BLaER1 (cell line): ENCODE results near the gene CFAP126.
A peak's percentile ranks its signal among the peaks of the same experiment; 100 is the strongest.
"Not testable (repeated sequence)": the region's sequence is repeated elsewhere in the genome, so short reads cannot be mapped to it uniquely, and the experiment has no call there.

Experiments used
- H3K27ac ChIP-seq: shearing (Covaris generic); formaldehyde crosslinking; 2 replicates; pipeline ENCODE4 v1.8.1; 2022
- H3K27me3 ChIP-seq: shearing (Covaris generic); formaldehyde crosslinking; 2 replicates; pipeline ENCODE4 v1.8.1; 2022
- H3K36me3 ChIP-seq: shearing (Covaris generic); formaldehyde crosslinking; 2 replicates; pipeline ENCODE4 v1.8.1; 2022
- H3K4me1 ChIP-seq: shearing (Covaris generic); formaldehyde crosslinking; 2 replicates; pipeline ENCODE4 v1.8.1; 2022
- H3K4me2 ChIP-seq: shearing (Covaris generic); formaldehyde crosslinking; 2 replicates; pipeline ENCODE4 v1.8.1; 2022
- H3K4me3 ChIP-seq: shearing (Covaris generic); formaldehyde crosslinking; 2 replicates; pipeline ENCODE4 v1.8.1; 2022
- H3K9ac ChIP-seq: shearing (Covaris generic); formaldehyde crosslinking; 2 replicates; pipeline ENCODE4 v1.8.1; 2022
- H3K9me3 ChIP-seq: shearing (Covaris generic); formaldehyde crosslinking; 2 replicates; pipeline ENCODE4 v1.8.1; 2022
- H4K20me1 ChIP-seq: shearing (Covaris generic); formaldehyde crosslinking; 2 replicates; pipeline ENCODE4 v1.8.1; 2022
- Cebpa-rat ChIP-seq: shearing (Covaris generic); IDR thresholded peaks from 2 replicates; pipeline ENCODE4 v1.8.1; 2022

CFAP126 gene

DNA sequence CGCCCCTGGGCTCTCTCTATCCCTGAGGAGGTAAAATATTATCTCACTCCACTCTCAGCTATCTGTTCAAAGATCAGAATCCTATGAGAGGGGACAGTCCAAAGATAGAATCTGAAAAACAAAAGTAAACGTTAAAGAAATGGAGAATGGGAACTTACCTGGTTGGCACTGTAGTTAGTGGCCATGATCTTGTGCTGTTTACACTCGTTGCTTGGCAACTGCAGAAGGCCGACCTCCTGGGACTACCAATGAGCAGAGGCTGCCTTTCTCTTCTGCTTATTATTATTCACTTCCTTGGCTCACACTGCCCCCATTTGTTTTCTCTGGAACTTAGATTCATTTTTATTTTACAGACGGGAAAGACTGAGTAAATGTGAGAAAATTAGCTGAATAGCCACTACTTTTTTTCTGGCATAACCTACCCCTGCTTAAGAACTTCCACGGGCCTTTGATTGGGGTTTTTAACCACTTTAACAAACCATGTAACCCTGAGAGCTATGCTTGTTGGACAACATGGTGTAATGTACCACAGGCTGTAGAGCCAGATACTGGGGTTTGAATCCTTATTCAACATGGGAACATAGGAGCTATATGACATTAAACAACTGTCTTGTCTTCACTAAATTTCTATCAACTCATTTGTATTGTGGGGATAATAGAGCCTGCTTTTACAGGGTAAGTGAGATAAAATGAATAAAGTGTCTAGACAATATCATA is at the start of gene CFAP126:
Gene CFAP126, minus strand, starts transcription at position 193 of the 717 bp plus-strand sequence. Its CDS starts 8 bp downstream, at position 185.
- Histone ChIP-seq H4K20me1 (no peaks in the 10 kb centered on the region), H3K4me3 (no peak within 1 kb of the TSS), H3K27me3 (no peaks in the 10 kb centered on the region), H3K4me1 (peaks cover 8% of the 10 kb centered on the region), H3K36me3 (peaks cover 39% of the 10 kb centered on the region), H3K9me3 (no peaks in the 10 kb centered on the region), H3K4me2 (peak within 1 kb of the TSS; percentile 18; the same call in 1 of the 2 replicates), H3K9ac (no peak within 1 kb of the TSS), H3K27ac (no peak within 1 kb of the TSS)
- TF ChIP-seq Cebpa-rat = no peak

GRCh38 chr1:161413050-161413449 is 45.4 kb upstream of the CFAP126 start:
- not testable (repeated sequence) for H3K27ac ChIP-seq, H3K9me3 ChIP-seq, H3K27me3 ChIP-seq, H3K4me1 ChIP-seq, H3K4me2 ChIP-seq, H3K36me3 ChIP-seq, H3K9ac ChIP-seq, H3K4me3 ChIP-seq, H4K20me1 ChIP-seq

DNA sequence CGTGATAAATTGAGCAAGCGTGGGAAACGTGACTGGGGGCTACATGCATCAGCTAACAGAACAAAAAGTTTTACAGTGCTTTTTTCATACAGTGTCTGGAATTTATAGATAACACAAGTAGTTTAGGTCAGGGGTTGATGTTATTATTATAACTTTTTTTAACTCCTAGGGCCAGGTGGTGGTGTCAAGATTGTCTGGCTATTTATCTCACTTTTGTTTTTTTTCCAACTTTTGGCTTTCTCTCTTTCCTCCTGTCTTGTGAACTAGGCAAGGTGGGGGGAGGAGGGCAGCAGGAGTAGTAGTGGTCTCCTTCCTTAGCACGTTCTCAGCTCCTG is 42.9 kb upstream of the CFAP126 start:
- not testable (repeated sequence) for H3K27me3 ChIP-seq, H3K9ac ChIP-seq, H4K20me1 ChIP-seq, H3K9me3 ChIP-seq, H3K27ac ChIP-seq, H3K4me2 ChIP-seq, H3K4me1 ChIP-seq, H3K4me3 ChIP-seq, H3K36me3 ChIP-seq

GRCh38 chr1:161409848-161410635 is 42.4 kb upstream of the CFAP126 start:
- H3K9me3 ChIP-seq, H3K36me3 ChIP-seq, H3K4me1 ChIP-seq, H3K27ac ChIP-seq, H3K4me2 ChIP-seq, H4K20me1 ChIP-seq, H3K27me3 ChIP-seq, H3K4me3 ChIP-seq, H3K9ac ChIP-seq: not testable (repeated sequence)

GRCh38 chr1:161408429-161409052 is 40.9 kb upstream of the CFAP126 start:
- no peak overlapping the region for H3K4me2 ChIP-seq
- H3K27ac ChIP-seq = no peak overlapping the region

GRCh38 chr1:161407451-161407985 is 39.8 kb upstream of the CFAP126 start:
- no peak overlapping the region for H3K4me3 ChIP-seq
- H3K9ac ChIP-seq = no peak overlapping the region
- H3K27me3 ChIP-seq = no peaks in the 10 kb centered on the region
- no peaks in the 10 kb centered on the region for H3K9me3 ChIP-seq
- no peaks in the 10 kb centered on the region for H3K4me1 ChIP-seq
- no peak for TF ChIP-seq Cebpa-rat
- no peaks in the 10 kb centered on the region for H3K36me3 ChIP-seq
- no peaks in the 10 kb centered on the region for H4K20me1 ChIP-seq
- no peak overlapping the region for H3K27ac ChIP-seq
- no peak overlapping the region for H3K4me2 ChIP-seq

More at GRCh38 chr1:161408429-161409052, 40.9 kb upstream of the CFAP126 start:
- no peaks in the 10 kb centered on the region for H3K27me3 ChIP-seq
- no peaks in the 10 kb centered on the region for H3K36me3 ChIP-seq
- no peak for TF ChIP-seq Cebpa-rat
- no peaks in the 10 kb centered on the region for H4K20me1 ChIP-seq
- no peak overlapping the region for H3K9ac ChIP-seq
- no peaks in the 10 kb centered on the region for H3K4me1 ChIP-seq
- H3K9me3 ChIP-seq = no peaks in the 10 kb centered on the region
- no peak overlapping the region for H3K4me3 ChIP-seq

DNA sequence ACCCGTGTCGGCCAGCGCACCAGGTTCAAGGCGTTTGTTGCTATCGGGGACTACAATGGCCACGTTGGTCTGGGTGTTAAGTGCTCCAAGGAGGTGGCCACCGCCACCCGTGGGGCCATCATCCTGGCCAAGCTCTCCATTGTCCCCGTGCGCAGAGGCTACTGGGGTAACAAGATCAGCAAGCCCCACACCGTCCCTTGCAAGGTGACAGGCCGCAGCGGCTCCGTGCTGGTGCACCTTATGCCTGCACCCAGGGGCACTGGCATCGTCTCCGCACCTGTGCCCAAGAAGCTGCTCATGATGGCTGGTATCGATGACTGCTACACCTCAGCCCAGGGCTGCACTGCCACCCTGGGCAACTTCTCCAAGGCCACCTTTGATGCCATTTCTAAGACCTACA is 38.9 kb upstream of the CFAP126 start:
- H4K20me1 ChIP-seq, H3K9ac ChIP-seq, H3K9me3 ChIP-seq, H3K4me1 ChIP-seq, H3K27me3 ChIP-seq, H3K4me2 ChIP-seq, H3K36me3 ChIP-seq, H3K27ac ChIP-seq, H3K4me3 ChIP-seq: not testable (repeated sequence)

DNA sequence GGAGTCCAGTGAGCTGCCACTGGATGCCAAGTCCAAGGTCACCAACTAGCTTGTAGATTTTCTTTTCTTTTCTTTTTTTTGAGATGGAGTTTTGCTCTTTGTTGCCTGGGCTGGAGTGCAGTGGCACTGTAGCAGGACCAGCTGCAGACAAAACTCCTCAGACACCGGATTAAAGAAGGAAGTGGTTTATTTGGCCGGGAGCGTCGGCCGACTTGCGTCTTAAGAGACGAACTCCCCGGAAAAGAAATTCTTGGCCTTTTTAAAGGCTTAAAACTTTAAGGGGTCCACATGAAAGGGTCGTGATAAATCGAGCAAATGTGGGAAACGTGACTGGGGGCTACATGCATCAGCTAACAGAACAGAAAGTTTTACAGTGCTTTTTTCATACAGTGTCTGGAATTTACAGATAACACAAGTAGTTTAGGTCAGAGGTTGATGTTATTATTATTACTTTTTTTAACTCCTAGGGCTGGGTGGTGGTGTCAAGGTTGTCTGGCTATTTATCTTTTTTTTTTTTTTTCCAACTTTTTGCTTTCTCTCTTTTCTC is 36.4 kb upstream of the CFAP126 start:
- Histone ChIP-seq H3K4me1 (peaks cover 13% of the 10 kb centered on the region), H3K9ac (no peak overlapping the region), H3K4me2 (no peak overlapping the region), H4K20me1 (no peaks in the 10 kb centered on the region), H3K4me3 (no peak overlapping the region), H3K27ac (no peak overlapping the region), H3K9me3 (no peaks in the 10 kb centered on the region), H3K36me3 (no peaks in the 10 kb centered on the region), H3K27me3 (no peaks in the 10 kb centered on the region)
- TF ChIP-seq Cebpa-rat = no peak

DNA sequence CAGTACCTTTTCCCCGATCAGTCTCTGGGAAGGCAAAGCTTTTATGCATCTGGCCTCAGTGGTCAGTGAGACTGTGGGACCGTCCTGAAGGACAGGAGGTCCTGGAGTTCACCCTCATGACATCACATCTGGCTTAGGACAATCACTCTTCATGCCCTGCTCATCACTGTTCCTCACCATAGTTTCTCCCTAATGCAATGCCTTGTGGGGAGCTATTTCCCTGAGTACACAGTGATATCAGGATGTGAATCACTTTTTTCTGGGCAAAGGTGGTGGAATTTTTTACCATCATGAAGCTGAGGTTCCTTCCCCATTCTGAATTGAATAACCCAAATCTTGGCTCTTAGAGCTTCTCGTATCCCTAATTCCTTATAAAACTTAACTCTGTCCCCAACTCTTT is 34.8 kb upstream of the CFAP126 start:
- Histone ChIP-seq H3K4me1 (peaks cover 20% of the 10 kb centered on the region), H4K20me1 (no peaks in the 10 kb centered on the region), H3K27me3 (no peaks in the 10 kb centered on the region), H3K9me3 (no peaks in the 10 kb centered on the region), H3K4me3 (no peak overlapping the region), H3K36me3 (no peaks in the 10 kb centered on the region), H3K4me2 (no peak overlapping the region), H3K27ac (no peak overlapping the region), H3K9ac (no peak overlapping the region)
- no peak for TF ChIP-seq Cebpa-rat
